SW 1271 (cell line): Measurements from ENCODE around the gene OR5AL1.
"Not testable (repeated sequence)": the region's sequence is repeated elsewhere in the genome, so short reads cannot be mapped to it uniquely, and the experiment has no call there.

Source experiments
- DNase-seq, 2 experiments: peaks; one replicate each; lab custom pipeline; 2025; lab: John Stamatoyannopoulos, UW

OR5AL1 gene

DNA sequence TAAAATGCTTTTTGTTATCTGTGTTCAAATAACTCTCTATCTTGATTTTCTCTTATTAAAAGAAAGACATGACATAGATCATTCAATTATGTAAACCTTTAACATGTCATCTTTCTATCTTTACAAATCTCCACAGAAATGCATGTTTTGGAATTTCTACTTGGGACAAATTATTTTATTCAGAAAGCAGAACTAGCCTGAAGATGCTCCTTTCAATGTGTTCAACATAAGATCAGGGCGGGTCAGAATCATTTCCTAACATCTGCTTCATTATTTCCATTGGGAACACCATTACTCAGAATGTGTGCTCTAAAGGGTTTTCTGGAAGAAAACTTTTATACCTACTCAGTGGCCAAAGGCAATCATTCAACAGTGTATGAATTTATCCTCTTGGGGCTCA is at the start of gene OR5AL1:
Gene OR5AL1, plus strand, starts transcription at position 301 of the 400 bp plus-strand sequence.
- no peak for DNase-seq

DNA sequence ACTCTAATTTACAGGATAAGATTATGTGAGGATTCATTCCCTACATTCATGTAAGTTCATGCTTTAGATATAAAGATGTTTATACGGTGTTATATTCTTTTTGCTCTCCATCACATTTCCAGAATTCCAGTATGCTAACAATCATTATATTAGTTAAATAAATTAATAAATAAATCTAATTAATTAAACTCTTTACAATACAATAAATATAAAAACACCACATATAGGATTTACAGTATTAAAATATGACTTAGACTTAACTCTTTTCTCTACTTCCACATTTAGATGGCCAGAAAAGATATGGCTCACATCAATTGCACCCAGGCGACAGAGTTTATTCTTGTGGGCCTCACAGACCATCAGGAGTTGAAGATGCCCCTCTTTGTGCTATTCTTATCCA is 37.2 kb upstream of the OR5AL1 start, which contains the start of gene OR8U1:
Gene OR8U1, plus strand, starts transcription at position 301 of the 400 bp plus-strand sequence. Its CDS starts 0 bp downstream, at position 301.
- no peak for DNase-seq

DNA sequence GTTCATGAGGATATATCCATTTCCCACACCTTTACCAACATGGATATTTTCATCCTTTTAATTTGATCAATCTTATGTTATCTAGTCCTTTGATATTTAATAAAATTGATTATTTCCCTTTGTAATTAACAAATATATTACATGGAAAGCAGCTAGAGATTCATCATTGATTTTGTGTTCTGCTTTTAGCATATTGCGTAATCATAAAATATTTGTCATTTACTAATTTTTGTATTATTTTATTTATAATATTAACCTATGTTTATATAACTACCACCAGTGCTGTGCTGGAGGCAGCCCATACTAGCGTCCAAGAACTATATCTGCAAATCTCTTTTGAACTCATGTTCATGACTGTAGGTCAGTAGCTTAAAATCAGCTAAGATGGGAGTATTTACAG is 32.4 kb upstream of the OR5AL1 start:
- no peak for DNase-seq

DNA sequence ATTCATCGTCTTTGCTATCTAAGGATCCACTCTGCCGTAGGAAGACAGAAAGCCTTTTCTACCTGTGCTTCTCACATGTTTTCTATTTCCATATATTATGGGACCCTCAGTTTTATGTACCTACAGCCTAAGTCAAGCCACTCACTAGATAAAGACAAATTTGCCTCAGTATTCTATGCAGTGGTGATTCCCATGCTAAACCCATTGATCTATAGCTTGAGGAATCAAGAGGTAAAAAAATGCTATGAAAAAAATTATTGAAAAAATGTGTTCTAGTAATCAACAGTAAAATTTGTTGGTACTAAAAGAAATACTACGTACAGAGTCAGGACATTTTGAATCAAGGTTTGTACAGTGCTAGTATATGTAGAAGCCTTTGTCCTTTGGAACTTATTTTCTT is 18.1 kb upstream of the OR5AL1 start:
- DNase-seq, result no peak

DNA sequence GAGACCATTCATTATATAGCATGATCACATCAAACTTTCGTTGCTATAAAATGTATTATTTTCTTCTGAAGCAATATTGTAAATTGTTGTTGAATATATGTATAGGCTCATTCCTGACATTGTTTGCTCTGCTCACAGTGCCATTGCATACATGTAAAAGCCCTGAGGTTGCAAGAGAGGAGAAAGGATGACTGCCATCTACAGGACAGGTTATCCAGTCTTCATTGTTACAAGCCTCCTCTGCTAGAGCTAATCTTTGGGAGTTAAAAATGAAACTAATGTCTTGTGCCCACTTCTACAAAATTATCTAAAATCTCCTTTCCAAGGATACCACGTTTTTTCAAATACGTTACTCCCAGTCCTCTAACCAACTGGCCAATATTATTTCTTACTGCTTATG is 16.4 kb upstream of the OR5AL1 start:
- no peak for DNase-seq

DNA sequence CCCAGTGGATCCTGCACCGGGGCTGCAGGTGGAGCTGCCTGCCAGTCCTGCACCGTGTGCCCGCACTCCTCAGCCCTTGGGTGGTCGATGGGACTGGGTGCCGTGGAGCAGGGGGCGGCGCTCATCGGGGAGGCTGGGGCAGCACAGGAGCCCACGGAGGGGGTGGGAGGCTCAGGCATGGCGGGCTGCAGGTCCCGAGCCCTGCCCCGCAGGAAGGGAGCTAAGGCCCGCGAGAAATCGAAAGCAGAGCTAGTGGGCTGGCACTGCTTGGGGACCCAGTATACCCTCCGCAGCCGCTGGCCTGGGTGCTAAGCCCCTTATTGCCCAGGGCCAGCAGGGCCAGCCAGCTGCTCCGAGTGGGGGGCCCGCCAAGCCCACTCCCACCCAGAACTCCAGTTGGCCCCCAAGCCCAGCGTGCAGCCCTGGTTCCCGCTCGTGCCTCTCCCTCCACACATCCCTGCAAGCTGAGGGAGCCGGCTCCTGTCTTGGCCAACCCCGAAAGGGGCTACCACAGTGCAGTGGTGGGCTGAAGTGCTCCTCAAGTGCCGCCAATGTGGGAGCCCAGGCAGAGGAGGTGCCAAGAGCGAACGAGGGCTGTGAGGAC is 10.5 kb upstream of the OR5AL1 start:
- not testable (repeated sequence) for DNase-seq

DNA sequence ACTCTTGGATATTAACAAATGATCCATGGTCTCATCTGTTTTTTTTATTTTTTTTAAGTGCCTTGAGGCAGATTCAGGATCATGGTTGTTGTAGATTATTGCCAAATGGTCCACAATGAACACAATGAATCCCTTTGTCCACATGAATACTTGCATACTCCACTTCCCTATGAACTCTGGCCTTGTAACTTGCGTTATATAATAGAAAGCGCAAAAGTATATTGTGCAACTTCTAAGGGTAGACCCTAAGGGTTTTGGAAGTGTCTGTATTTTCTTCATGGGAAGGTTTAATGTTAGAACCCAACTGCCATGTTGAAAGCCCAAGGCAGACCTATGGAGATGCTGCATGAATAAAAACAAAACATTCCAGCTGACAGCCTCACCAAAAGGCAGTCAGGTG is 8.1 kb upstream of the OR5AL1 start:
- DNase-seq, result no peak

DNA sequence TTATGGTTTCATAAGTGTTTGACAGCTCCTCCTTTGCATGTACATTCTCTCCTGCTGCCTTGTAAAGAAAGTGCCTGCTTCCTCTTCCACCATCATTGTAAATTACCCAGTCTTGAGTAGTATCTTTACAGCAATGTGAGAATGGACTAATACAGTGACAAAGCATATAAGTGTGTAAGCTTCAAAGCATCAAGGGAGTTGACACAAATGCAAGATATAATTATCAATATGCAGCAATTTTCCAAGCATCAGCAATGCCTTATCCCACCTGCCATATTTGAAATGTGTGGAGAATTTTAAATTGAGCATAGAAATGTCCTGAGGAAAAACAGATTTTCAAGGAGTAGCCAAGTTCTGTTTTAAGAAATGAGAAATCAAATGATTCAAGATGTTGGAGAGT is 1.7 kb upstream of the OR5AL1 start:
- no peak for DNase-seq

DNA sequence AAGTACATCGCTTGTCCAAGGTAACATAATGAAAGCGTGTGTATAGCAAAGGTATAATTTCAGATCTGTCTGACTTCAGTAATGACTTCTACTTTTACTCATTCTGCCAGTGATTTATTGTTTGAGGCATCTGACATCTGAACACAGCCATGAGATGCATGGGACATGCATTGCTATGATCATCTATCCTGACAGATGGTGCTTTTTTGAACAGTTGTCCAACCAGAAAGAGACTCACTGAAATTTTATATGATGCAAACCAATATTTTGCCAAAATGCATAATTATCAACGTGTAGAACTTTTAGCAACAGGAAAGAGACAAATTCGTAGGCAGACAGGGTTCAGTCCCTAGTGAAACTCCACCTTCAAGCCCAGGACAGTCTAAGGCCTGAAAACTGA is 41.0 kb downstream of the OR5AL1 start:
- no peak for DNase-seq

DNA sequence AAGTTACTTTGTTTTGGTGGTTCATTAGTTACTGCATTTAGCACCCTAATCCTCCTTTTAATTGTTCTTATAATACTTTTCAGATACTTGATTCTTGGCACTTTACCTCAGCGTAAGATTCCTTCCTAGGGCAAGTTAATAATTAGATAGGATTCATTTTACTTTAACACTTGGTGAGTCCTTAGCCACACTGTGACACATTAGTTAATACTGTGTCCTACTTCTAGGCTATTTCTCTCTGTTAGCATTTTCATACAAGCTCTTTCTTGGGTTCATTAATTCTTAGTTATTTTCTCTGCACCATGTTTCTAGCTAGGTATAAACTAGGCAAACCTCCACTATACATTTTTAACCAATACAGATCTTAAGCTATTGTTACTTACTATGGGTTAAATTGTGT is 44.6 kb downstream of the OR5AL1 start:
- DNase-seq, result no peak
